ENCODE data around the gene FAM209B.
A peak's percentile ranks its signal among the peaks of the same experiment; 100 is the strongest.

Gene FAM209B

GRCh38 chr20:56540415-56540814 lies 7.4 kb downstream of the FAM209B start:
- peak; percentile 30 for DNase-seq (ENCODE audit: low spot score)

- DNase-seq (ENCODE audit: low spot score) = peak; percentile 36
These were observed 9.5 kb downstream of the FAM209B start for GRCh38 chr20:56542489-56543030.

- DNase-seq (ENCODE audit: low spot score) = no peak
These were observed 18.5 kb downstream of the FAM209B start for GRCh38 chr20:56551571-56551970.

- no peak for DNase-seq (ENCODE audit: low spot score)
These were observed 20.0 kb downstream of the FAM209B start for GRCh38 chr20:56552911-56553629.

GRCh38 chr20:56554869-56555268 lies 21.8 kb downstream of the FAM209B start:
- DNase-seq (ENCODE audit: low spot score) = peak; percentile 94

- no peak for DNase-seq (ENCODE audit: low spot score)
These were observed 25.9 kb downstream of the FAM209B start for GRCh38 chr20:56558968-56559367.

GRCh38 chr20:56564526-56564925 lies 31.5 kb downstream of the FAM209B start:
- peak; percentile 58 for DNase-seq (ENCODE audit: low spot score)

GRCh38 chr20:56565511-56565910 lies 32.5 kb downstream of the FAM209B start:
- no peak for DNase-seq (ENCODE audit: low spot score)

GRCh38 chr20:56566621-56567020 lies 33.6 kb downstream of the FAM209B start:
- no peak for DNase-seq (ENCODE audit: low spot score)

GRCh38 chr20:56570832-56571231 lies 37.8 kb downstream of the FAM209B start:
- no peak for DNase-seq (ENCODE audit: low spot score)

GRCh38 chr20:56572172-56572571 lies 39.1 kb downstream of the FAM209B start:
- no peak for DNase-seq (ENCODE audit: low spot score)

- DNase-seq (ENCODE audit: low spot score) = no peak
These were observed 40.9 kb downstream of the FAM209B start for GRCh38 chr20:56573986-56574385.

GRCh38 chr20:56574531-56575142 lies 41.6 kb downstream of the FAM209B start:
- no peak for DNase-seq (ENCODE audit: low spot score)

- DNase-seq (ENCODE audit: low spot score) = no peak
These were observed 42.1 kb downstream of the FAM209B start for GRCh38 chr20:56575157-56575556.

- DNase-seq (ENCODE audit: low spot score) = no peak
These were observed 42.9 kb downstream of the FAM209B start for GRCh38 chr20:56575961-56576360.

- no peak for DNase-seq (ENCODE audit: low spot score)
These were observed 46.3 kb downstream of the FAM209B start for GRCh38 chr20:56579301-56579710.

- DNase-seq (ENCODE audit: low spot score) = no peak
These were observed 47.2 kb downstream of the FAM209B start for GRCh38 chr20:56580226-56580625.

GRCh38 chr20:56581701-56582100 lies 48.7 kb downstream of the FAM209B start:
- no peak for DNase-seq (ENCODE audit: low spot score)

GRCh38 chr20:56582542-56582941 lies 49.5 kb downstream of the FAM209B start:
- no peak for DNase-seq (ENCODE audit: low spot score)

- DNase-seq (ENCODE audit: low spot score) = no peak
These were observed 51.9 kb downstream of the FAM209B start for GRCh38 chr20:56584916-56585315.
